HEK293 (cell line): ENCODE data around the gene RSPRY1.

Source experiments
- CTCF ChIP-seq: fragments of 450-650 bp; formaldehyde crosslinking; IDR thresholded peaks from 2 replicates; pipeline ENCODE4 v1.5.1; 2016; ENCODE audit warnings: missing biosample characterization, missing genetic modification characterization
- ZNF114 ChIP-seq: fragments of 450-650 bp; formaldehyde crosslinking; IDR thresholded peaks from 2 replicates; pipeline ENCODE4 v1.5.0; 2017; ENCODE audit warnings: missing biosample characterization, missing genetic modification characterization
- ZNF433 ChIP-seq: fragments of 450-650 bp; formaldehyde crosslinking; IDR thresholded peaks from 2 replicates; pipeline ENCODE4 v1.5.1; 2016; ENCODE audit warnings: missing biosample characterization, missing genetic modification characterization, low read depth
- ZNF449 ChIP-seq: fragments of 450-650 bp; formaldehyde crosslinking; IDR thresholded peaks from 2 replicates; pipeline ENCODE4 v1.5.1; 2017; ENCODE audit warnings: missing biosample characterization, mild to moderate bottlenecking, missing genetic modification characterization, moderate library complexity
- ZNF488 ChIP-seq: fragments of 450-650 bp; formaldehyde crosslinking; IDR thresholded peaks from 2 replicates; pipeline ENCODE4 v1.5.1; 2016; ENCODE audit warnings: missing biosample characterization, missing genetic modification characterization
- ZNF639 ChIP-seq: fragments of 450-650 bp; formaldehyde crosslinking; IDR thresholded peaks from 2 replicates; pipeline ENCODE4 v1.5.1; 2016; ENCODE audit warnings: missing biosample characterization, missing genetic modification characterization
- ZNF664 ChIP-seq: fragments of 450-650 bp; formaldehyde crosslinking; IDR thresholded peaks from 2 replicates; pipeline ENCODE4 v1.5.1; 2016; ENCODE audit warnings: missing biosample characterization, missing genetic modification characterization

GRCh38 chr16:57140931-57141668 lies 45.0 kb upstream of the RSPRY1 start:
- TF ChIP-seq CTCF (tag by site-specific recombination) (no peak), ZNF449 (tag by site-specific recombination) (no peak), ZNF639 (tag by site-specific recombination) (no peak), ZNF488 (tag by site-specific recombination) (no peak), ZNF433 (tag by site-specific recombination) (no peak), ZNF664 (tag by site-specific recombination) (no peak), ZNF114 (no peak)
